Coronary artery (tissue), 2 donors: ENCODE measurements around the gene ISL2.

Experiments used
- DNase-seq: peaks from one replicate; pipeline ENCODE4 v3.0.0-alpha.2; 2017; ENCODE audit warnings: low spot score
- H3K27ac ChIP-seq, 2 donors: fragments of 200-600 bp; sonication (generic); one replicate each; pipeline ENCODE4 v1.5.1; 2016 to 2019
- H3K4me3 ChIP-seq: fragments of 200-600 bp; sonication (generic); 2 replicates; pipeline ENCODE4 v1.5.1; 2016; ENCODE audit warnings: mild to moderate bottlenecking, moderate library complexity
- TF ChIP-seq, protein P1 (sequence below): fragments of 200-600 bp; sonication (generic); IDR thresholded peaks from one replicate; pipeline ENCODE4 v1.5.1; 2019; ENCODE audit warnings: antibody characterized with exemption

Gene ISL2

DNA sequence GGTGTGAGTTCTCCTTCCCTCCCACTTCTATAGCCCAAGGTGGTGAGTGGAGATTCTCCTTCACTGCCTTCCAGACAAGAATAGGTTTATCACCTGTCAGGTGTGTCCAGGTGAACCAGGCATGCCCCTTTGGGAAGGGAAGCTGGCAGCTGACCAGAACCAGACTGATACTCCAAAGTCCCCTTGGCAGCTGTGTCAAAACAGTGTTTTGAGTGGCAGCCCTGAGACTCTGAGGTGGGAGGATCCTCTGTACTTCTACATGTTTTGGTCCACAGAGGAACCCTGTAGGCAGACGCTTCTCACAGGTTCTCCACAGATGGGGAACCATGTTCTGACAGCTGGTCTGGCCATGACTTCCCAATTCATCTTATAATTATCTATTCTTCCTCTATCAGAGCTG lies 30.1 kb downstream of the ISL2 start:
- DNase-seq: no peak
- TF ChIP-seq, protein P1, sequence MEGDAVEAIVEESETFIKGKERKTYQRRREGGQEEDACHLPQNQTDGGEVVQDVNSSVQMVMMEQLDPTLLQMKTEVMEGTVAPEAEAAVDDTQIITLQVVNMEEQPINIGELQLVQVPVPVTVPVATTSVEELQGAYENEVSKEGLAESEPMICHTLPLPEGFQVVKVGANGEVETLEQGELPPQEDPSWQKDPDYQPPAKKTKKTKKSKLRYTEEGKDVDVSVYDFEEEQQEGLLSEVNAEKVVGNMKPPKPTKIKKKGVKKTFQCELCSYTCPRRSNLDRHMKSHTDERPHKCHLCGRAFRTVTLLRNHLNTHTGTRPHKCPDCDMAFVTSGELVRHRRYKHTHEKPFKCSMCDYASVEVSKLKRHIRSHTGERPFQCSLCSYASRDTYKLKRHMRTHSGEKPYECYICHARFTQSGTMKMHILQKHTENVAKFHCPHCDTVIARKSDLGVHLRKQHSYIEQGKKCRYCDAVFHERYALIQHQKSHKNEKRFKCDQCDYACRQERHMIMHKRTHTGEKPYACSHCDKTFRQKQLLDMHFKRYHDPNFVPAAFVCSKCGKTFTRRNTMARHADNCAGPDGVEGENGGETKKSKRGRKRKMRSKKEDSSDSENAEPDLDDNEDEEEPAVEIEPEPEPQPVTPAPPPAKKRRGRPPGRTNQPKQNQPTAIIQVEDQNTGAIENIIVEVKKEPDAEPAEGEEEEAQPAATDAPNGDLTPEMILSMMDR: no peak

DNA sequence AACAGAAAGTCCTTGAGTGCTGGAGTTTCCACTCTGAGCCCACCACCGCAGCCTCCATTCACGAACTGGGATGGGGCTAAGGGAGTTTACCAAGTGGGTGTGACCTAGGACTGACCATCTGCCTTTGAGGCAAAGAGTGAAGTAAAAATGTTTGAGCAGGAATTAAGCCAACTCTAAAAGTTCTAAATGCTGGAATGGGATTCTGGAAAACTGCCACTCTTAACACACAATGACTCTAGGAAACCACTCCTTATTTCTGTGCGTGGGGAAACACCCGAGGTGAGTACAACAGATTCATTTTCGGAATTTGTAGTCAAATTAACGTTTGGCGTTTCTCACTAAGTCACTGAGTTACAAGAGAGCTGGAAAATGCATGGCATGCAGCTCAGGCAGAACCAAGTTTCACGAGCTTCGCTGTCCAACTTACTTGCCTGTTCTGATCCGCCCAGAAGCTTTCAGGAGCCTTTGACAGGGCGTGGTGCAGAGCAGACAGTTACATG lies 31.6 kb downstream of the ISL2 start:
- Histone ChIP-seq H3K27ac (no peak overlapping the region), H3K4me3 (no peak overlapping the region)
- DNase-seq: no peak
- TF ChIP-seq, protein P1: no peak

More for the DNA sequence above, 30.1 kb downstream of the ISL2 start:
- no peak overlapping the region for H3K27ac ChIP-seq
- H3K4me3 ChIP-seq: no peak overlapping the region

DNA sequence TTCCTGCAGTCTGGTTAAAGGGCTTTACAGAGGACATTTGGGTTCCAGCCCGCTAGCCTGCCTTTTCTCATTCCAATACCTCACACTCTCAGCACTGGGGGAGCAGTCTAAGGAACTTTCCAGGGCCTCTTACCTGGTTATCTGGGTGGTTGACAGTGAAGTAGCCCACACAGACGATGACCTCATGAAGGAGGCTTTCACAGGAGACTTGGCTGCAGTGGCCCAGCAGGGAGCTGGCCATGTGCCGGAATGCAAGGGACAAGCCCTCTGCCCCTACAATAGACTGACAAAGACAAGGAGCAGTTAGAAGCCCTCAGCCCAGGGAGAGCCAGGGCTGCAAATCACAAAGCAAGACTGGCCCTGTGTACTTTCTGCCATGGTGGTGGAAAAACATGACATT lies 39.5 kb downstream of the ISL2 start:
- TF ChIP-seq, protein P1: no peak
- Histone ChIP-seq H3K27ac (no peak overlapping the region), H3K4me3 (no peak overlapping the region)
- DNase-seq: no peak

DNA sequence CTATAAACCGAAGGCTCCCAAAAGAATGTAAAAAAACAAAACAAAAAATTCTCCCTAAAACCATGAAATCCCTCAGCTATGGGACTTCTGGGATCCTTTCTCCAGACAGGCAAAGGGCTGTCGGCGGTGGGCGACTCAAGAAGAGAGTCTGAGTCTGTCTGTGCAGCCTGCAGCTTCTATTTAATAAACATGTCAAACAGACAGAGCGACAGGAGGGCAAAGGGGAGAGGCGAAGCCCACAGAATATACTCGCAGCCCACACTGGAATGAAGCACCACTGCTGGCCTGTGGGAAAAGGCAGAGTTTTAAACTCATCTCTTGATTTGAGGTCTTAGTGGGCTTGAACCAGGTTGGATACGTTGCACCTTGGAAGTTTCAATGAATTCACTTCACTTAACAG lies 40.2 kb downstream of the ISL2 start:
- TF ChIP-seq, protein P1: no peak
- no peak for DNase-seq
- no peak overlapping the region for H3K4me3 ChIP-seq
- H3K27ac ChIP-seq: no peak overlapping the region

DNA sequence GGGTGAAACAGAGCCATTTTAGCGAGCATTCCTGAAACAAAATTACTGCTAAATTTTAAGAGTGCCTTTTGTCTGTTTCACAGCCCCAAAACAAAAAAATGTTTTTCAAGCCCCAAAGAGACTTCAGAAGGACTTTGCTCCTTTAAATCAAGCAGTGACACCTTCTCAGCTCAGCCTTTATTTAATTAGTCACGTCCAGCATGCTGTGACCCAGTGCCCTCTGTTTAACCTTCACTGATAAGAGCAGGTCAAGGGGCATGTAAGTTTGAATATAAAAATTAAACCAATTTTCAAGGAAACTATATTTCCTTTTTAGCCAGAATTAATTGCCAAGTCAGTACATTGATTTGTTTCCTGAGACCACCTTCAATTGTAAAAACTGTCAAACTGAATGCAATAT lies 40.6 kb downstream of the ISL2 start:
- DNase-seq: no peak

DNA sequence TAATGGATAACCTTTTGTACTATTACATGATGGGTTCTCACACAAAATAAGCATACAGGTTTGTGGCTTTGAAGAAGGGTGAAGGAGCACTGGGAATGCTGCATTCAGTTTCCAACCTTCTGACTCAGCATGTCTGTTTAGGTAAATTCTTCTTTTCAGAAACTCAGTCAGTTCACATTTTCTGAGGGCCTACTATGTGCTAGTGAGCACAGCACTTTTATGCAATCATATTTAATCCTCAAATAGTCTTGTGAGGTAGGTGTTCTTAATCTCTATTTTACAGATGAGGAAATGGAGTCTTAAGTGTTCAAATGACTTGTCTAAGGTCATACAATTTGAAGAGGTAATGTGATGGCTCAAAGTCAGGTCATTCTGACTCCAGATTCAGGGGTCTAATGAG lies 41.2 kb downstream of the ISL2 start:
- no peak for DNase-seq
- Histone ChIP-seq H3K4me3 (no peak overlapping the region), H3K27ac (no peak overlapping the region)
- TF ChIP-seq, protein P1: no peak

More for the DNA sequence above, 40.6 kb downstream of the ISL2 start:
- H3K27ac ChIP-seq: no peak overlapping the region
- TF ChIP-seq, protein P1: no peak
- no peak overlapping the region for H3K4me3 ChIP-seq

DNA sequence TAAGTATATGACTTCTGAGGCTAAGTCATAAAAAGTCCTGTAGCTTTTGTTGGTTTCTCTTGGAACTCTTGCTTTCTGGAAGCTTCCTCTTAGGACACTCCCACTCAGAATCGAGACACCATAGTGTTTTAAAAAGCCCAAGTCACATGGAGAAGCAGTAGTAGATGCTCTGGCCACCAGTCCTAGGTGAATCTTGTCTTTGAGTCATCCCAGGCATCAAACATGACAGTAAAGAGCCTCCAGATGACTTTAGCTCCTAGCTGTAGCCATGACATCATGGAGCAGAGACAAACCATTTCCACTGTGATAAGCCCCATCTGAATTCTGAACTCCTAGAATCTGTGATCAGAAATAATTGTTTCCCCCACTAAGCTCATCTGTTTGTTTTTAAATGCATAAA lies 42.1 kb downstream of the ISL2 start:
- TF ChIP-seq, protein P1: no peak
- no peak overlapping the region for H3K4me3 ChIP-seq
- no peak for DNase-seq
- no peak overlapping the region for H3K27ac ChIP-seq
